ENCODE results near the gene CEP164.
"Not testable (repeated sequence)": the region's sequence is repeated elsewhere in the genome, so short reads cannot be mapped to it uniquely, and the experiment has no call there.

CEP164 gene

DNA sequence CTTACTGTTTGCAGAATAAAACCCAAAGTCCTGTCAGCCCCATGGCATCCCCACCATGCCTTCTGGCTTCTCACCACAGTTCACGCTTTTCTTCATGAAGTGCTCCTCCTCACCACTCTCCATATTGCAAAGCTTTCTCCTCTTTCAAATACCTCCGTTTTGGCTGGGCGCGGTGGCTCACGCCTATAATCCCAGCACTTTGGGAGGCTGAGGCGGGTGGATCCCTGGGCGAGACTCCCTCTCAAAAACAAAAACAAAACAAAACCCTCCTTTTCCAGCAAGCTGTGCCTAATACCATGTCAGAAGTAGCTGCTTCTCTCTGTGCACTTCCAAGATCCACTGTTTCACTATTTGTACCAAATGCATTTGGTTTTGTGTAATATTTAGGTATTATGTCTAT, 18.3 kb upstream of the CEP164 start:
- DNase-seq, result no peak

DNA sequence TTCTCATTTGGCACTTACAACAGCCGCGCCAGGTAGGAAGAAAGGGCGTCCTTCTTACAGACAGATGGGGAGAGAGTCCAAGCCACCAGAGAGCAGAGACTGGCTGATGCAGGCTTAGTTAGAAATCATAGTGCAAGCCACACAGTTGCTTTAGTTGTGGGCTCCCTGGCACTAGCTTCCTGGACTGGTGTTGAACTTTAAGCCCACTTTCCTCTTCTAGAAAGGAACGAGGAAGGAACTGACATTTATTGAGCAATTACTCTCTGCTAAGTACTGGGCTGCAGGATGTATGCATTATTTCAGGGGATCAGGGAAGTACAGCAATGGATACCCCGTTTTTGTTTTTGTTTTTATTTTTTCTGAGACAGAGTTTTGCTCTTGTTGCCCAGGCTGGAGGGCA, 14.6 kb upstream of the CEP164 start:
- DNase-seq, result no peak

DNA sequence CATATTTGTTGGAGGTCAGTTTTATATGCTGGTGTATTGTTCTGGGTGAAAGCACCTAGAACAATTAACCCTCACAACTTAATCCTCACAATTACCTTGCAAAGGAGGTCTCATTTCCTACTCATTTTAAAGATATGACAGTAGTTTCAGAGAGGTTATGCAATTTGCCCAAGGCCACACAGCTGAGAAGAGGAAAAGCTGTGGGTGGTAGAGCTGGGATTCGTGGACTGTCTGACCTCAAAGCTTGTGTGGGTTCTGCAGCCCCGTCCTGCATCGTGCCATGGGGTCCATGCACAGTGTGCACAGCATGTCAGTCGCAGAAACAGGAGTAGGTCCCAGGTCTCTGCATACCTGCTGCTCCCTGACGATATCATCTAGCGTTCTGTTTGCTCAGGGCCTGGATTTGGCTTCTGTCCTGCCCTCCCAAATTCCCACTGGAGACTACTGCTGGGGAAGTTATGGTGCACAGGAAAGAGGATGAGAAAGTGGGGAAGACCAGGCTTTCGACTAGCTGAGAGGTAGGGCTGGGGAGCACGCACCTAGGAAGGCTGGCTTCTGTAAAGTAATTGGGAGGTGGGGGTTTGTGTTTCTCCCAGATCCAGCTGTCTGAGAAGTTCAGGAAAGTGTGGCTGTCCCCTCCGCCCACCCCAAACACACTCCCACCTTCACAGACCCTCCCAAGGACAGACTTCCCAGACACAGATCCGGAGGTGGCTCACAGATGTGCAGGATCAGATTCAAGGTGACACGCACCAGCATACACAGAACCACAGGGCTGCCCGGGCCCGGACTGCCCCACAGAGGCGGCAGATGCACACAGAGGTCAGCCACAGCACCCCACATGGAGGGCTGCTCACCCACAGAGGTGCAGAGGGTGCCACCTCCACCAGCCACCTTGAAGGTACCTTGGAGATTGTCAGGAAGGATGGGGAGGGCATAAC, 13.6 kb upstream of the CEP164 start:
- DNase-seq, result no peak

- no peak for DNase-seq
Measured at GRCh38 chr11:117314840-117315239, 12.8 kb upstream of the CEP164 start.

DNA sequence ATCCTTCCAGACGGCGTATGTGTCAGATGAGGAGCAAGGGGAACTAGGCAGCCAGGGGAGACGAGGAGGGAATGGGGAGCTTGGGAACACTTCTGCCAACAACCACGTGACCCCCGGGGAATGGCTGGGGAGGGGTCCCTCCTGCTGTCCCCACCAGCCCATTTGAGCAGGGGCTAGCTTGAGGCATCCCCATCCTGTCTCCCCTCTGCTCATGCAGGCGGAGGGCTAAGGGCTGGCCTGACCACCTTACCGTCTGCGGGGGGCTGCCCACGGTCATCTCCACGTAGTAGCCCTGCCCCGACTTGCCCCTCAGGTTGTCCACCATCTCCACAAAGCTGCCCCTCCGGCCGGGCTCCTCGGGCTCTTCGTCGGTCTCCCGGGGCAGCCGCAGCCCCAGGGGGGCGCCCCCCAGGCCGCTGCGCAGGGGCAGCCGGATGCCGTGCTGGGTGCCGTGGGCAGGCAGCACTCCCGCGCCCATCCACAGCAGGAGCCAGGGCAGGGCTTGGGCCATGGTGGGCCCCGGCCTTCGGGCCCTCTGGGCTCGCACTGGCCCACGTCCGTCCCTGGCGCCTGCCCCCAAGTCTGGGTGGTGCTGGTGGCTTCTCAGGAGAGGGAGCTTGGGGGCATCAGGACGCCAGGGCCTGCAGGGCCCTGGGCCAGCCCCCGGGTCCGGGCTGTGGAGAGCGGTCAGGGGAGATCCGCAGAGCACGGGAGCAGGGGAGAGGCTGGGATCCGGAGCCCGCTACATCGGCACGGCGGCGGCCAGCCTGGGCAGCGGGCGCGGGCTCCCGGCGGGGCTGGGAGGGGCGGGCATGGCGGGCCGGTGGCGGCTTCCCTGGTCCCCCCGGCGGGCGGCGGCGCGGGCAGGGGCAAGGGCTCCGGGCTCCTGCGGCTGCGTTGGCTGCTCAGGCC, 12.1 kb upstream of the CEP164 start:
- no peak for DNase-seq

GRCh38 chr11:117316197-117316961, 11.3 kb upstream of the CEP164 start, which contains the start of gene BACE1:
TSS of gene BACE1 (minus strand) at chr11:117316256. CDS start at chr11:117315795, 461 bp downstream.
- peak; percentile 22 for DNase-seq

GRCh38 chr11:117318738-117319137, 8.9 kb upstream of the CEP164 start:
- DNase-seq, result no peak

DNA sequence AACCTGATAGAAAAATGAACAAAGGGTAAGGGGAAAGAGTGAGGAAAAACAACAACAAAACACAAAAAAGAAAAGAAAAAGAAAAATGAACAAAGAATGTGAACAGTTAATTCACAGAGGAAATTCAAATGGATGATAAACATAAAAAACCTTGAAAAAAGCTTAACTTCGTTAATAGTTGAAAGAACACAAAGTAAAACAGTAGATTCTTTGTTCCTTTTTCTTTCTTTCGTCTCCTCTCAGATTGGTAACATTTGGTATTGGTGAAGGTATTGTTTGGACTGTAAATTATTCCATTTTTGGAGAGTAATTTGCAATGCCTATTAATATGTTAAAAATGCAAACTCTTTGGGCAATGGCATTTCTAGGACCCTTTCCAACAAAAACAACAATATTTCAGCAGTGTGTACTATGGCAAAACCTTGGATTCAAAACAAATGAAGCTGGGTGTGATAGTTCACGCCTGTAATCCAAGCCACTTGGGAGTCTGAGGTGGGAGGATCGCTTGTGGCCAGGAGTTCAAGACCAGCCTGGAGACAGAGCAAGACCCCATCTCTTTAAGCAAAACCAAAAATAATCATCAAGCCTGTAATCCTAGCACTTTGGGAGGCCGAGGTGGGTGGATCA, 8.3 kb upstream of the CEP164 start:
- DNase-seq, result no peak

DNA sequence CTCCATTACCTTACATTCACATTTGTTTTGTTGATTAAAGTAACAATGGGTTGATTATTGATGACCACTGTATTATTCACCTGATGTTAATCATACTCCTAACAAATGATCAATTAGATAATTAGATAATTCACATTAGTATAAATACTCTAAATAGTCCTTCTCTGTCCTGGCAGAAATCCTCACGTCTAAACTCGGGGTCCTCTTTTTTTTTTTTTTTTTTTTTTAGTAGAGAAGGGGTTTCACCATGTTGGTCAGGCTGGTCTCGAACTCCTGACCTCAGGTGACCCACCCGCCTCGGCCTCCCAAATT, 443 bp upstream of the CEP164 start:
- not testable (repeated sequence) for DNase-seq

DNA sequence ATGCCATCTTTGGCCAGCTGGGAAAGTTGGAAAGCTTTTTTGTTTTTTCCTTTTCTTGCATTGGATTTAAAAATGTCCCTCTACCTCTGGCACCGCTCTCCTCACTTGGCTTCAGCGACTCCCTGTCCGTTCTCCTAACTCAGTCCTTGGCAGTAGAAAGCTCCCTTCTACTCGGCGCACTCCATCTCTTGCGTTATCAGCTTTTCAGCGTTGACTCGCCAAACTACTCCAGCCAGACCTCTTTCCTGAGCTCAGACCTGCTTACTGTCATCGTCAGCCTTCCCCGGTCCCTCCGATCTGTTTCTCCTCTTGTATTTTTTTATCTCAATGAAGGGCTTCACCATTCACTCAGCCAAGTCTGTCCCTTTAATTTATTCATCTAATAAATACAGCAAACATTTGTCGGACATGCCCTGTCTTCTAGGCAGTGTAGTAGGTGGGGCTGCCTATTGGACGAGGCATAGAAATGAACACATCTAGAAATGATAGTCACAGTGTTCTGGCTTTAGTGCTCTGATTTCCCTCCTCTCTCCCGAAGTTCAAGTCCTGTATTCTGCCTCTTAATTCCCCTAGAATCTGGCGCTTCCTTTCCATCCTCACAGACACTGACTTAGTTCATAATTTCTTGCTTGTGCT, 839 bp downstream of the CEP164 start:
- peak; percentile 3 for DNase-seq

DNA sequence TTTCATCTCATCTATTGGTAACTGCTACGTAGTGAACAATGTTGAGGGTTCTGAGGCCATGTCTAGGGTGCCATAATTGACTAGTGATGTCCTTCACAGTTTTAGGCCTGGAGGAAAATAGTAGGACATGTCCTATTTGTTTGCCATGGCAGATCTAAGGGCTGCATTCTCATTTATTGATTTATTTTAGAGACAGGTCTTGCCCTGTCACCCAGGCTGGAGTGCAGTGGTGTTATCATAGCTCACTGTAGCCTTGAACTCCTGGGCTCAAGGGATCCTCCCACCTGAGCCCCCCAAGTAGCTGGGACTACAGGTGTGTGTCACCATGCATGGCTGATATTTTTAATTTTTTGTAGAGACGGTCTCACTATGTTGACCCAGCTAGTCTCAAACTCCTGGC, 5.2 kb downstream of the CEP164 start:
- DNase-seq, result no peak

GRCh38 chr11:117333917-117334316, 6.3 kb downstream of the CEP164 start:
- no peak for DNase-seq

DNA sequence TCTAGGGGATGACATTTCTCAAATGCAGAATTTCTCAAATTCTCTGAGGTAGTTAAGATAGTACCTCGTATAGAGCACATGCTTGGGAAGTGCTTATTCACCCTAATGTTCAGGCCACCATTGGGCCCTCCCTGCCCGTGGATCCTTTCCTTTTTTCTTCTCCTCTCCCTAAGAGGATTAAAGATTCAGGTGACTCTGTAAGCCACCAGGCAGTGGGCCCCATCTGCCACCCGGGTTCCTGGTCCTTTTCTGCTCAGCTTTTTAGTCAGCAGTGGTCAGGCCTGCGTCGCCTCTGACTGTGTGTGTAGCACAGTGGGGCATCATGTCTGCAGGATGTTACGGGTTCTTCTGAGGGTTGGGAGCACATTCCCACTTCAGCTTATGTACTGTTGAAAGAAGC, 7.2 kb downstream of the CEP164 start:
- peak; percentile 10 for DNase-seq

DNA sequence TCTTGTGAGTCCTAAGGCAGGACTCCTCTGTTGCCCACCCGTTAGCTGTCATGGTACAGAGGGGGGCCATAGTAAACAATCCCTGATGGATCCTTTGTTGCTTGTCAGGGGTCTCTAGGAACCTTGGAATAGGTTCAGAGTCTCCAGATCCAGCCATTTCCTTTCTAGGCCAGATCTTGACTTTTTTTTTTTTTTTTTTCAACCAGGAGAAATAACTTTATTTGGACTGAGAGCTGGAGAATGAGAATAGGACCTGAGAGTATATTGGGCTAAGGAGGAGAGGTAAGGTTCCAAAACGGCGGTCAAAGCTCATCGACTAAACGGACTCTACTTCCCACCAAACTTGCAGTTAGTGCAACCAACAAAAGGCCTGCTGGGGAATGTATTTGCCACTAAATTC, 7.7 kb downstream of the CEP164 start:
- DNase-seq, result no peak

DNA sequence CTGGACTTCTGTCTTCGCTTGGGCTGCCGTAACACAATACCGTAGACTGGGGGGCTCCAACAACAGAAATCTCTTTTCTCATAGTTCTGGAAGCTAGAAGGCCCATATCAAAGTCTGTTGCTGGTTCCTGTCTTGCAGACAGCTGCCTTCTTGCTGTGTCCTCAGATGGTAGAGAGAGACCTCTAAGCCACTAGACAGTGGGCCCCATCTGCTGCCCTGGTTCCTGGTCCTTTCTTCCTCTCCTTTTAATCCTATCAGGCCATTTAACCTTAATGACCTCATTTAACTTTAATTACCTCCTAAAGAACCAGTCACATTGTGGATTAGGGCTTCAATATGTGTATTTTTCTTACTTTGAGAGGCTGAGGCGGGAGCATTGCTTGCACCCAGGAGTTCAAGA, 9.4 kb downstream of the CEP164 start:
- no peak for DNase-seq

- DNase-seq, result no peak
Measured at GRCh38 chr11:117345039-117345438, 17.4 kb downstream of the CEP164 start.

GRCh38 chr11:117354550-117354949, 26.9 kb downstream of the CEP164 start:
- no peak for DNase-seq

GRCh38 chr11:117356126-117356890, 28.7 kb downstream of the CEP164 start:
- DNase-seq, result no peak

- no peak for DNase-seq
Measured at GRCh38 chr11:117361432-117361831, 33.8 kb downstream of the CEP164 start.

- no peak for DNase-seq
Measured at GRCh38 chr11:117366248-117366647, 38.6 kb downstream of the CEP164 start.

DNA sequence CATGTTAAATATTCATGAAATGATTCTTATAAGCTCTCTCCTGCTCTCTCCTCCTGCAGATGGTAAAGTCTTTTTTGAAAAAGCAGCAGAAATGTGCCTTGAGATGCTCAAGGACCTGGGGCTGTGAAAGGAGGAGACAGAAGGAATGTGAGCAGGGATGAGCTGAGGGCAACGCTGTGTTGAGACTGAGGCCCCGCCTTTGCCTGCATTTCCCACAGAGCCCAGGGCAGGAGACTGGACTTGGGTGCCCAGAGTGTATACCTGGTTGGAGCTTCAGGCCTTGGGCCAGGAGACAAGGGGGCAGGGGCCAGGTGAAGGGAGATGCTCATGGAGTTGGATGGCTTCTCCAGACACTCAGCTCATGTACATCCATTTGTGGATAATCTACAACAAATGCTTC, 39.2 kb downstream of the CEP164 start:
- DNase-seq, result no peak
